ENCODE measurements around the gene RRP15. TPM values are rescaled to one million over a fixed set of nuclear protein-coding genes. Genes with fewer than 3 reads are reported as not detected.

RRP15 gene
- total and polyA plus RNA-seq, 9 of the 15 experiments (the other 6 are each of a cell fraction or from before 2014, with no cell fraction given), result 9.5 to 58.1 (median 29.3) TPM

DNA sequence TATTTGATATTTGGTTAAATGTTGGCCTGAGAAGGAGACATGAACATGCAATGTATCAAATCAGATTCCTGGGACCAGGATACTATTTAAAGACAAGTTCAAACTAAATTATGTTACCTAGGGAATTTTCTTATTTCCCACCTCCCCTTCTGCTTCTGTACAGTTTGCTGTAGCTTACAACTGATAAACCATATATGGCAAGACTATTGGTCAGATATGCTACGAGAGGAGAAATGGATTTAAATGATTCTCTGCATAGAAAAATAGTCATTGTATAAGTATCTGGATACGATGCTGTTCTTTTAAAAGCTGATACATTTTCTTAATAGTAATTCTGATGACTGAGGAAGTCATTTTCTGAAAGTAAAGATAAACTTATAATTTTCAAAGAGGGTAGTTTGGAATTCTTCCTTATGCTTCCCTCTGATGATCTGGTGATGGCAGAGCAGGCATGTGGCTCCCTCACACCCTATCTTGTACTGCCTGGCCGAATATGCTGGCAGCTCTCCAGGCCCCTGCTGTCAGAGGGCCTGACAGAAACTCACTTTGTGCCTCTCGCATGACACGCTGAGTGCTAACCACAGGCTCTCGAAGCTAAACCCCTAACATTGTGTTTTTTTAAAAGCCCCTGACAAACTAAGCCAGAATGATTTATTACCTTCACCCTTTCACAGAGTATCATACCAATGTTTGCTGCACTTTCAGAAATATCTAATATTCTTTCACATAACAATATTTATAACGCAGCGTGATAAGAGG is 19.4 kb downstream of the RRP15 start (continued):
- TF ChIP-seq ZBTB33 (CRISPR knock-in tag; IDR thresholded peaks at IDR 0.05) (no peak), TRIM24 (IDR thresholded peaks at IDR 0.05) (peak; percentile 65 to 68; a peak in 3 of 4 replicates), PYGO2 (tag; IDR thresholded peaks at IDR 0.05) (no peak), ARID2 (IDR thresholded peaks at IDR 0.05) (no peak), ILK (tag; IDR thresholded peaks at IDR 0.05; ENCODE audit: borderline replicate concordance, low read depth) (no peak), ZNF143 (CRISPR knock-in tag; IDR thresholded peaks at IDR 0.05) (no peak), MCM7 (IDR thresholded peaks at IDR 0.05) (no peak), KHSRP (IDR thresholded peaks at IDR 0.05) (no peak), ZNF12 (CRISPR knock-in tag; IDR thresholded peaks at IDR 0.05) (no peak), OTX1 (CRISPR knock-in tag; IDR thresholded peaks at IDR 0.05) (no peak), ZNF449 (CRISPR knock-in tag; IDR thresholded peaks at IDR 0.05) (no peak), NFXL1 (CRISPR knock-in tag; IDR thresholded peaks at IDR 0.05) (no peak), ZNF134 (CRISPR knock-in tag; conservative IDR thresholded peaks at IDR 0.05) (0 out of 2 replicates have a peak, but pooled peaks have one; percentile 30), BRF2 (IDR thresholded peaks at IDR 0.05; ENCODE audit: borderline replicate concordance, insufficient read depth, insufficient read length) (no peak), ZNF740 (CRISPR knock-in tag; IDR thresholded peaks at IDR 0.05) (no peak), ZNF740 (tag; IDR thresholded peaks at IDR 0.05) (no peak)
- TF ChIP-seq, protein P1, sequence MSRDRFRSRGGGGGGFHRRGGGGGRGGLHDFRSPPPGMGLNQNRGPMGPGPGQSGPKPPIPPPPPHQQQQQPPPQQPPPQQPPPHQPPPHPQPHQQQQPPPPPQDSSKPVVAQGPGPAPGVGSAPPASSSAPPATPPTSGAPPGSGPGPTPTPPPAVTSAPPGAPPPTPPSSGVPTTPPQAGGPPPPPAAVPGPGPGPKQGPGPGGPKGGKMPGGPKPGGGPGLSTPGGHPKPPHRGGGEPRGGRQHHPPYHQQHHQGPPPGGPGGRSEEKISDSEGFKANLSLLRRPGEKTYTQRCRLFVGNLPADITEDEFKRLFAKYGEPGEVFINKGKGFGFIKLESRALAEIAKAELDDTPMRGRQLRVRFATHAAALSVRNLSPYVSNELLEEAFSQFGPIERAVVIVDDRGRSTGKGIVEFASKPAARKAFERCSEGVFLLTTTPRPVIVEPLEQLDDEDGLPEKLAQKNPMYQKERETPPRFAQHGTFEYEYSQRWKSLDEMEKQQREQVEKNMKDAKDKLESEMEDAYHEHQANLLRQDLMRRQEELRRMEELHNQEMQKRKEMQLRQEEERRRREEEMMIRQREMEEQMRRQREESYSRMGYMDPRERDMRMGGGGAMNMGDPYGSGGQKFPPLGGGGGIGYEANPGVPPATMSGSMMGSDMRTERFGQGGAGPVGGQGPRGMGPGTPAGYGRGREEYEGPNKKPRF (IDR thresholded peaks at IDR 0.05; ENCODE audit: low read depth, low read length), result no peak
- TF ChIP-seq, protein P2, sequence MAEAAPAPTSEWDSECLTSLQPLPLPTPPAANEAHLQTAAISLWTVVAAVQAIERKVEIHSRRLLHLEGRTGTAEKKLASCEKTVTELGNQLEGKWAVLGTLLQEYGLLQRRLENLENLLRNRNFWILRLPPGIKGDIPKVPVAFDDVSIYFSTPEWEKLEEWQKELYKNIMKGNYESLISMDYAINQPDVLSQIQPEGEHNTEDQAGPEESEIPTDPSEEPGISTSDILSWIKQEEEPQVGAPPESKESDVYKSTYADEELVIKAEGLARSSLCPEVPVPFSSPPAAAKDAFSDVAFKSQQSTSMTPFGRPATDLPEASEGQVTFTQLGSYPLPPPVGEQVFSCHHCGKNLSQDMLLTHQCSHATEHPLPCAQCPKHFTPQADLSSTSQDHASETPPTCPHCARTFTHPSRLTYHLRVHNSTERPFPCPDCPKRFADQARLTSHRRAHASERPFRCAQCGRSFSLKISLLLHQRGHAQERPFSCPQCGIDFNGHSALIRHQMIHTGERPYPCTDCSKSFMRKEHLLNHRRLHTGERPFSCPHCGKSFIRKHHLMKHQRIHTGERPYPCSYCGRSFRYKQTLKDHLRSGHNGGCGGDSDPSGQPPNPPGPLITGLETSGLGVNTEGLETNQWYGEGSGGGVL (CRISPR knock-in tag; IDR thresholded peaks at IDR 0.05), result no peak

All from K562 (cell line).